PFSK-1 (cell line): ENCODE results near the gene SKP2.

ENCODE experiments used
- FOXP2 ChIP-seq: optimal IDR thresholded peaks from 2 replicates; pipeline ENCODE3; 2011; ENCODE audit warnings: borderline replicate concordance, control low read depth, inconsistent platforms; ENCODE audit not compliant: insufficient read depth; ENCODE audit errors: extremely low read length, extremely low read depth
- POLR2AphosphoS5 ChIP-seq: IDR thresholded peaks from 2 replicates; pipeline ENCODE4 v1.6.1; 2012; ENCODE audit warnings: low read depth, mild to moderate bottlenecking, control low read depth, low read length, moderate library complexity
- REST ChIP-seq, 2 experiments: IDR thresholded peaks; 2 replicates each; pipeline versions ENCODE4 v1.6.1 to v1.8.0; 2011 to 2012; ENCODE audit warnings: low read depth in 2 of 2, low read length in 2 of 2, control low read depth in 1 of 2, inconsistent platforms in 1 of 2, mild to moderate bottlenecking in 1 of 2, moderate library complexity in 1 of 2; ENCODE audit not compliant: insufficient read depth in 1 of 2
- SIN3A ChIP-seq: IDR thresholded peaks from 2 replicates; pipeline ENCODE4 v1.6.1; 2012; ENCODE audit warnings: mild to moderate bottlenecking, low read length, moderate library complexity, borderline replicate concordance; ENCODE audit not compliant: insufficient read depth
- TAF1 ChIP-seq: IDR thresholded peaks from 2 replicates; pipeline ENCODE4 v1.6.1; 2012; ENCODE audit warnings: low read length, control low read depth, borderline replicate concordance; ENCODE audit not compliant: insufficient read depth

SKP2 gene

GRCh38 chr5:36230151-36230790 lies 78.4 kb downstream of the SKP2 start:
- no peak for TF ChIP-seq SIN3A
- TF ChIP-seq POLR2AphosphoS5 = no peak
- no peak for TF ChIP-seq FOXP2
- TF ChIP-seq REST (IDR thresholded peaks at IDR 0.05; ENCODE audit: insufficient read depth in 1 of 2, low read depth in 2 of 2, low read length in 2 of 2) = no peak
- TF ChIP-seq TAF1 = no peak

GRCh38 chr5:36232533-36232932 lies 80.6 kb downstream of the SKP2 start:
- TF ChIP-seq FOXP2 (no peak), REST (IDR thresholded peaks at IDR 0.05; ENCODE audit: insufficient read depth in 1 of 2, low read depth in 2 of 2, low read length in 2 of 2) (no peak), POLR2AphosphoS5 (no peak), TAF1 (no peak), SIN3A (no peak)
